HepG2 (cell line): ENCODE measurements around the gene AMIGO1. TPM values are rescaled to one million over a fixed set of nuclear protein-coding genes. Genes with fewer than 3 reads are reported as not detected.

Experiments
- ATAC-seq: fragments of 200-7000 bp; cut with Tn5 transposase; 3 replicates; pipeline ENCODE4 v1.9.1; 2020; ENCODE audit warnings: mild to moderate bottlenecking, moderate library complexity
- BruUV-seq: library from RNA; stranded (reverse); fragments of 400-500 nt; replicated peaks from 2 replicates; lab custom pipeline; 2021; lab: Mats Ljungman, UMichigan
- CTCF ChIA-PET: fragments of 300-600 bp; formaldehyde crosslinking; extraction: SDS; loops from one replicate; lab custom pipeline; 2021; ENCODE audit warnings: low total read pairs, inconsistent platforms, low intra/inter-chr PET ratio; lab: Yijun Ruan, JAX
- POLR2A ChIA-PET: fragments of 350-600 bp; sonication (Branson Sonifier 250); formaldehyde crosslinking; loops from one replicate; lab custom pipeline; 2020; ENCODE audit warnings: antibody characterized with exemption, inconsistent platforms; lab: Yijun Ruan, JAX
- DNase-seq: peaks from one replicate; pipeline ENCODE4 v3.0.0-alpha.2; 2015; ENCODE audit warnings: low spot score
- FAIRE-seq: peaks from 3 replicates; lab custom pipeline; 2011; peaks lifted over from hg19 to GRCh38; lab: Jason Lieb, UNC
- H2AFZ ChIP-seq: one replicate; pipeline ENCODE4 v1.6.1; 2011; ENCODE audit warnings: low read length, inconsistent platforms
- H3K27ac ChIP-seq: fragments of 300-600 bp; 3 replicates; pipeline ENCODE4 v1.8.0; 2011; ENCODE audit warnings: mixed run types, mild to moderate bottlenecking, mixed read lengths, low read length, inconsistent platforms; ENCODE audit not compliant: insufficient read depth; ENCODE audit errors: extremely low read length
- H3K27me3 ChIP-seq, 2 experiments: fragments of 200-600 bp in 1 of 2; 2 replicates in 1 of 2; 3 replicates in 1 of 2; pipeline versions ENCODE4 v1.6.0 to v1.8.0; 2011; ENCODE audit warnings: low read length in 2 of 2, mild to moderate bottlenecking in 2 of 2, moderate library complexity in 2 of 2, inconsistent platforms in 1 of 2; ENCODE audit not compliant: insufficient read depth in 2 of 2, control insufficient read depth in 1 of 2
- H3K36me3 ChIP-seq, 2 experiments: fragments of 200-600 bp in 1 of 2; replicated peaks in 1 of 2; 2 replicates in 1 of 2; 3 replicates in 1 of 2; pipeline versions ENCODE4 v1.5.1 to v1.8.0; 2011; ENCODE audit warnings: low read length in 2 of 2, inconsistent platforms in 1 of 2; ENCODE audit not compliant: insufficient read depth in 2 of 2, control insufficient read depth in 1 of 2
- H3K4me1 ChIP-seq: 2 replicates; pipeline ENCODE4 v1.5.1; 2012; ENCODE audit warnings: low read length, inconsistent platforms; ENCODE audit not compliant: insufficient read depth
- H3K4me2 ChIP-seq: 2 replicates; pipeline ENCODE4 v1.6.0; 2011; ENCODE audit warnings: low read depth, low read length, inconsistent platforms
- H3K4me3 ChIP-seq, 3 experiments: fragments of 200-600 bp in 1 of 3; sonication (generic), shearing (Covaris generic) in 1 of 3; replicated peaks in 1 of 3; 2 replicates each; pipeline ENCODE4 v1.5.1; 2011 to 2016; ENCODE audit warnings: low read length in 3 of 3, inconsistent platforms in 2 of 3, low read depth in 2 of 3, mild to moderate bottlenecking in 2 of 3, control low read depth in 1 of 3, mixed read lengths in 1 of 3; ENCODE audit not compliant: insufficient read depth in 1 of 3
- H3K79me2 ChIP-seq: one replicate; pipeline ENCODE4 v1.6.1; 2011; ENCODE audit warnings: low read length, inconsistent platforms; ENCODE audit not compliant: insufficient read depth
- H3K9ac ChIP-seq: 2 replicates; pipeline ENCODE4 v1.6.0; 2011; ENCODE audit warnings: mild to moderate bottlenecking, low read depth, low read length, inconsistent platforms; ENCODE audit not compliant: insufficient read depth
- H3K9me3 ChIP-seq: 2 replicates; pipeline ENCODE4 v1.5.1; 2012; ENCODE audit warnings: mild to moderate bottlenecking, low read length
- H4K20me1 ChIP-seq: 2 replicates; pipeline ENCODE4 v1.6.0; 2011; ENCODE audit warnings: inconsistent platforms, mild to moderate bottlenecking, low read length, moderate library complexity; ENCODE audit not compliant: insufficient read depth
- CBX5 ChIP-seq: sonication (generic); formaldehyde crosslinking; IDR thresholded peaks from 2 replicates; pipeline ENCODE4 v1.4.0; 2020; ENCODE audit warnings: missing genetic modification reagents, borderline replicate concordance
- FOXC1 ChIP-seq: sonication (generic); formaldehyde crosslinking; IDR thresholded peaks from 2 replicates; pipeline ENCODE4 v1.8.0; 2022; ENCODE audit warnings: mild to moderate bottlenecking, missing genetic modification reagents, borderline replicate concordance
- FUBP1 ChIP-seq: sonication (generic); formaldehyde crosslinking; IDR thresholded peaks from 2 replicates; pipeline ENCODE4 v1.5.1; 2020; ENCODE audit warnings: missing genetic modification reagents, mild to moderate bottlenecking, borderline replicate concordance
- PCBP1 ChIP-seq: fragments of 200-400 bp; formaldehyde crosslinking; IDR thresholded peaks from 2 replicates; pipeline ENCODE4 v1.6.1; 2017; ENCODE audit warnings: mild to moderate bottlenecking, low read depth, low read length, borderline replicate concordance
- PREB ChIP-seq: sonication (generic); formaldehyde crosslinking; IDR thresholded peaks from 2 replicates; pipeline ENCODE4 v1.4.0; 2020; ENCODE audit warnings: missing genetic modification reagents
- ZBTB20 ChIP-seq: sonication (generic); formaldehyde crosslinking; IDR thresholded peaks from 2 replicates; pipeline ENCODE4 v1.8.1; 2023; ENCODE audit warnings: missing genetic modification reagents, low read depth, mild to moderate bottlenecking, borderline replicate concordance
- ZFP62 ChIP-seq: sonication (generic); formaldehyde crosslinking; IDR thresholded peaks from 2 replicates; pipeline ENCODE4 v1.4.0; 2020; ENCODE audit warnings: missing genetic modification reagents
- ZNF160 ChIP-seq: sonication (generic); formaldehyde crosslinking; IDR thresholded peaks from 2 replicates; pipeline ENCODE4 v1.8.0; 2022; ENCODE audit warnings: mild to moderate bottlenecking, inconsistent platforms, missing genetic modification reagents
- ZNF296 ChIP-seq: sonication (generic); formaldehyde crosslinking; conservative IDR thresholded peaks from 2 replicates; pipeline ENCODE4 v1.5.0; 2020; ENCODE audit warnings: mild to moderate bottlenecking, missing genetic modification reagents
- ZNF431 ChIP-seq: sonication (generic); formaldehyde crosslinking; IDR thresholded peaks from 2 replicates; pipeline ENCODE4 v1.9.0; 2022; ENCODE audit warnings: missing genetic modification reagents, low read depth, mild to moderate bottlenecking, borderline replicate concordance
- ZNF546 ChIP-seq: sonication (generic); formaldehyde crosslinking; conservative IDR thresholded peaks from 2 replicates; pipeline ENCODE4 v1.8.1; 2023; ENCODE audit warnings: mild to moderate bottlenecking, missing genetic modification reagents
- ZNF572 ChIP-seq: sonication (generic); formaldehyde crosslinking; IDR thresholded peaks from 2 replicates; pipeline ENCODE4 v1.5.1; 2020; ENCODE audit warnings: mild to moderate bottlenecking, missing genetic modification reagents
- ZNF576 ChIP-seq: sonication (generic); formaldehyde crosslinking; IDR thresholded peaks from 2 replicates; pipeline ENCODE4 v1.4.0; 2020; ENCODE audit warnings: mild to moderate bottlenecking, missing genetic modification reagents
- ZNF605 ChIP-seq: sonication (generic); formaldehyde crosslinking; IDR thresholded peaks from 2 replicates; pipeline ENCODE4 v1.8.0; 2022; ENCODE audit warnings: mild to moderate bottlenecking, missing genetic modification reagents
- WGBS: methylation state at CpG from one replicate; pipeline ENCODE4 v1.1.6; 2017; ENCODE audit warnings: low lambda C conversion rate; 5-methylcytosine and 5-hydroxymethylcytosine counted together
- in situ Hi-C: cut with HindIII; loops from 2 replicates; pipeline ENCODE4 v1.10.0; 2017; ENCODE audit warnings: low pct_unique_long_range_greater_than_20kb; ENCODE audit not compliant: extremely low pct_ligation_motif_present
- intact Hi-C: fragments of 100-400 bp; cut with micrococcal nuclease; formaldehyde crosslinking; loops from one replicate; pipeline ENCODE4 v1.10.0; 2022; ENCODE audit not compliant: unreplicated experiment
- polyA plus RNA-seq, 8 experiments: library from polyadenylated mRNA; depleted of rRNA in 3 of 8; stranded (reverse) in 7 of 8; unstranded in 1 of 8; fragments of >200 nt; fragmentation: Illumina TruSeq in 4 of 8; extraction: Trizol in 4 of 8; gene quantifications; 2 replicates each; pipeline versions ENCODE4 v1.2.1 to v1.2.3, GENCODE V29; 2011 to 2016; ENCODE audit warnings: low read depth in 4 of 8, missing spikeins in 1 of 8, mixed read lengths in 1 of 8; ENCODE audit not compliant: insufficient read depth in 1 of 8
- total RNA-seq, 5 experiments: library from RNA; depleted of rRNA; stranded (reverse); fragments of >200 nt; fragmentation: Illumina TruSeq; extraction: Trizol; gene quantifications; 2 replicates each; pipeline ENCODE4 v1.2.3, GENCODE V29; 2016; ENCODE audit warnings: low read depth in 1 of 5

AMIGO1 gene
- total and polyA plus RNA-seq, 2 of the 13 experiments (the other 11 are each of a cell fraction or from before 2014, with no cell fraction given) = 0.40 to 1.3 TPM

GRCh38 chr1:109493227-109493626, 16.3 kb downstream of the AMIGO1 start:
- Histone ChIP-seq H3K4me3 (peak overlapping the region; percentile 91 to 98 (median 95)), H3K9me3 (no peaks in the 10 kb centered on the region)
- TF ChIP-seq ZNF576 (CRISPR knock-in tag) (no peak), PCBP1 (no peak), ZNF572 (peak; percentile 62; the same call in 1 of the 2 replicates), FOXC1 (no peak), ZNF431 (CRISPR knock-in tag) (no peak), ZBTB20 (CRISPR knock-in tag) (no peak), ZNF605 (CRISPR knock-in tag) (0 out of 2 replicates have a peak, but pooled peaks have one; percentile 3), ZNF160 (CRISPR knock-in tag) (peak; percentile 10; the same call in 1 of the 2 replicates), ZNF296 (no peak), PREB (CRISPR knock-in tag) (no peak), FUBP1 (CRISPR knock-in tag) (no peak), ZFP62 (CRISPR knock-in tag) (no peak), ZNF546 (no peak), CBX5 (no peak)
- TF ChIP-seq, all 625 proteins: peak for 3
- no TSS peak for BruUV-seq
- intact Hi-C loops = loop anchor here (5.0 kb wide), 1 partner anchor 66 kb away; the partner anchor contains the start of gene PSMA5
- Histone ChIP-seq H2AFZ (peak overlapping the region; percentile 98), H3K27ac (no peak overlapping the region), H3K4me1 (peaks cover 18% of the 10 kb centered on the region), H3K79me2 (no peaks in the 10 kb centered on the region), H3K27me3 (no peaks in the 10 kb centered on the region), H3K36me3 (peaks cover 2 to 6% of the 10 kb centered on the region in 2 experiments; a peak in 2 of 5 replicates), H4K20me1 (no peaks in the 10 kb centered on the region), H3K4me2 (peak overlapping the region; percentile 88), H3K9ac (peak overlapping the region; percentile 66)
- DNase-seq (no peak), FAIRE-seq (no peak), ATAC-seq (peak; percentile 3)
- ChIA-PET POLR2A (interaction anchor here (1.1 to 2.9 kb wide), 5 partner anchors 10 to 67 kb away, joined by 7 to 11 read pairs (median 9); partner anchors contain the start of genes AMIGO1, ATXN7L2 and PSMA5), CTCF (interaction anchor here (0.8 to 2.2 kb wide), 2 partner anchors 40 to 230 kb away, joined by 5 to 32 read pairs; no protein-coding TSS in a partner anchor)
- 72% methylated on average over 3 of the region's 4 CpGs for WGBS
- in situ Hi-C loops = loop anchor here (5.0 kb wide), 1 partner anchor 39 kb away; no protein-coding TSS in a partner anchor
